Endothelial cell (in vitro differentiated cells): Measurements from ENCODE around the gene CCKAR. TPM values are rescaled to one million over a fixed set of nuclear protein-coding genes. Genes with fewer than 3 reads are reported as not detected.

Experiments
- DNase-seq: peaks from one replicate; pipeline ENCODE4 v3.0.0; 2021; ENCODE audit warnings: low spot score
- H3K27ac Mint-ChIP-seq: one replicate; pipeline ENCODE4 v1.8.0; 2021; ENCODE audit warnings: mixed read lengths, inconsistent platforms; ENCODE audit not compliant: unreplicated experiment
- H3K27me3 Mint-ChIP-seq: one replicate; pipeline ENCODE4 v1.8.0; 2021; ENCODE audit warnings: mild to moderate bottlenecking, moderate library complexity, mixed read lengths, inconsistent platforms; ENCODE audit not compliant: unreplicated experiment
- H3K36me3 Mint-ChIP-seq: one replicate; pipeline ENCODE4 v1.8.0; 2021; ENCODE audit warnings: mild to moderate bottlenecking, low read depth, mixed read lengths, inconsistent platforms; ENCODE audit not compliant: unreplicated experiment
- H3K4me1 Mint-ChIP-seq: one replicate; pipeline ENCODE4 v1.8.0; 2021; ENCODE audit warnings: mild to moderate bottlenecking, mixed read lengths, inconsistent platforms; ENCODE audit not compliant: unreplicated experiment
- H3K4me3 Mint-ChIP-seq: one replicate; pipeline ENCODE4 v1.8.0; 2021; ENCODE audit warnings: mild to moderate bottlenecking, mixed read lengths, inconsistent platforms; ENCODE audit not compliant: unreplicated experiment
- H3K9me3 Mint-ChIP-seq: one replicate; pipeline ENCODE4 v1.8.0; 2021; ENCODE audit warnings: mixed read lengths, inconsistent platforms; ENCODE audit not compliant: unreplicated experiment
- CTCF ChIP-seq: fragments of 200-600 bp; sonication (generic); IDR thresholded peaks from one replicate; pipeline ENCODE4 v1.5.0; 2021; ENCODE audit warnings: antibody characterized with exemption; ENCODE audit not compliant: unreplicated experiment
- long read RNA-seq: library from polyadenylated mRNA; unstranded; transcript quantifications from one replicate; pipeline ENCODE4 v2.0.0, GENCODE V29; 2020; ENCODE audit not compliant: unreplicated experiment
- total RNA-seq: library from RNA; stranded (reverse); fragmentation: NEBNext Ultra II Directional; extraction: Animal tissue kit (Norgen Biotek cat#: 25700); gene quantifications from one replicate; pipeline ENCODE4 v1.2.1, GENCODE V29; 2021; ENCODE audit not compliant: unreplicated experiment

CCKAR gene
- not detected for total RNA-seq
- long read RNA-seq, result 0 reads

- Mint-ChIP-seq H3K36me3 (no peaks in the 10 kb centered on the region), H3K27me3 (peaks cover 5% of the 10 kb centered on the region), H3K4me1 (no peaks in the 10 kb centered on the region), H3K9me3 (no peaks in the 10 kb centered on the region), H3K27ac (no peak within 1 kb of the TSS), H3K4me3 (no peak within 1 kb of the TSS)
- TF ChIP-seq CTCF, result no peak
- no peak for DNase-seq
These were observed at the start of gene CCKAR for GRCh38 chr4:26490111-26490959. Gene CCKAR (minus strand): TSS chr4:26490484. CDS start chr4:26490267, 217 bp downstream.

- Mint-ChIP-seq H3K27ac (no peak overlapping the region), H3K9me3 (no peaks in the 10 kb centered on the region), H3K36me3 (no peaks in the 10 kb centered on the region), H3K4me3 (no peak overlapping the region), H3K27me3 (peaks cover 1% of the 10 kb centered on the region), H3K4me1 (no peaks in the 10 kb centered on the region)
- no peak for DNase-seq
- no peak for TF ChIP-seq CTCF
These were observed 43.4 kb upstream of the CCKAR start for GRCh38 chr4:26533685-26534084.

GRCh38 chr4:26531491-26532116 lies 41.3 kb upstream of the CCKAR start:
- H3K36me3 Mint-ChIP-seq, result no peaks in the 10 kb centered on the region

GRCh38 chr4:26530099-26530498 lies 39.8 kb upstream of the CCKAR start:
- Mint-ChIP-seq H3K4me3 (no peak overlapping the region), H3K36me3 (no peaks in the 10 kb centered on the region), H3K27ac (no peak overlapping the region), H3K4me1 (no peaks in the 10 kb centered on the region), H3K9me3 (no peaks in the 10 kb centered on the region), H3K27me3 (peaks cover 1% of the 10 kb centered on the region)
- no peak for TF ChIP-seq CTCF
- DNase-seq, result no peak

More at GRCh38 chr4:26531491-26532116, 41.3 kb upstream of the CCKAR start:
- no peaks in the 10 kb centered on the region for H3K4me1 Mint-ChIP-seq
- TF ChIP-seq CTCF, result no peak
- H3K9me3 Mint-ChIP-seq, result no peaks in the 10 kb centered on the region
- H3K27ac Mint-ChIP-seq, result no peak overlapping the region
- H3K27me3 Mint-ChIP-seq, result peaks cover 1% of the 10 kb centered on the region
- no peak for DNase-seq
- no peak overlapping the region for H3K4me3 Mint-ChIP-seq

- Mint-ChIP-seq H3K27ac (no peak overlapping the region), H3K36me3 (no peaks in the 10 kb centered on the region), H3K4me1 (no peaks in the 10 kb centered on the region), H3K27me3 (peaks cover 1% of the 10 kb centered on the region), H3K4me3 (no peak overlapping the region), H3K9me3 (no peaks in the 10 kb centered on the region)
- DNase-seq, result no peak
- no peak for TF ChIP-seq CTCF
These were observed 39.2 kb upstream of the CCKAR start for GRCh38 chr4:26529479-26529878.
